ENCODE results near the gene ALDH4A1. TPM values are rescaled to one million over a fixed set of nuclear protein-coding genes. Genes with fewer than 3 reads are reported as not detected.

The ALDH4A1 gene
- total RNA-seq, 1 experiment from 2014 or later = 26.1 TPM

DNA sequence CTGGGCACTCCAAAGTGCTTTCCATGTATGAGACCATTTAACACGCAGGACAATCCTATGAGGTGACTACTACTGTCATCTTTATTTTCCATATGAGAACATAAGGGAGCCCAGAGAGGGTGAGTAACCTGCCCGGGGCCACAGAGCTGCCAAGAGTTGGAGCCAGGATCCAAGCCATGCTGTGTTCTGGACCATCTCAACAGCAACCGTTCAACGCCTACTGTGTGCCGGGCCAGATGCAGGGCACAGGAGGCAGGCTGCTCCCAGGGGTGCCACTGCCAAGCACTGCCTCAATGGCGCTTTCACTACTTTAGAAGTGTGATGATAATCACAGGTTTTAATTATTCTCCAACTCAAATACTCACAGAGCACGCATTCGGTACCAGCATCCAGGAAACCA, 3.8 kb downstream of the ALDH4A1 start:
- no CpG with 5 or more reads among the region's 8 CpGs for WGBS (ENCODE audit: extremely low coverage, insufficient read length, low lambda C conversion rate)
- Mint-ChIP-seq H3K36me3 (ENCODE audit: insufficient read depth in 1 of 3, low read depth in 3 of 3) (peaks cover 0 to 5% (median 0%) of the 10 kb centered on the region in 3 experiments; a peak in 3 of 7 replicates), H3K27ac (no peak overlapping the region), H3K27me3 (ENCODE audit: low read depth) (no peaks in the 10 kb centered on the region; the same call in 1 of the 2 replicates), H3K4me3 (no peak overlapping the region), H3K9me3 (no peaks in the 10 kb centered on the region), H3K4me1 (peaks cover 12 to 15% of the 10 kb centered on the region in 2 experiments)
- Histone ChIP-seq H3T11ph (ENCODE audit: low read length) (no peak overlapping the region), H2BK12ac (ENCODE audit: insufficient read length, low read depth, low read length) (no peak overlapping the region), H3K27ac (ENCODE audit: insufficient read length, low read depth, low read length) (no peak overlapping the region), H2AFZ (ENCODE audit: low read length) (no peak overlapping the region), H3K79me2 (ENCODE audit: insufficient read depth, low read length) (no peaks in the 10 kb centered on the region), H3K4me2 (ENCODE audit: insufficient read depth, insufficient read length, low read length) (no peak overlapping the region), H4K8ac (replicated peaks; ENCODE audit: insufficient read length, low read depth, low read length) (no peak overlapping the region), H3K9ac (ENCODE audit: extremely low read depth, insufficient read length, low read length) (no peak overlapping the region), H3K9me3 (ENCODE audit: control insufficient read depth, low read depth, low read length) (no peaks in the 10 kb centered on the region), H2BK120ac (ENCODE audit: low read depth, low read length, poor library complexity, severe bottlenecking) (no peak overlapping the region), H4K5ac (ENCODE audit: insufficient read length, low read depth, low read length) (no peak overlapping the region), H3K23ac (ENCODE audit: insufficient read length, low read depth, low read length) (no peak overlapping the region), H3K27me3 (ENCODE audit: insufficient read depth, low read length) (no peaks in the 10 kb centered on the region), H3K56ac (ENCODE audit: insufficient read length, low read depth, low read length) (no peak overlapping the region), H3K18ac (ENCODE audit: insufficient read length, low read depth, low read length) (no peak overlapping the region), H4K20me1 (ENCODE audit: control insufficient read depth, insufficient read depth, insufficient read length) (no peaks in the 10 kb centered on the region), H4K91ac (ENCODE audit: insufficient read length, low read depth, low read length) (no peak overlapping the region), H2AK5ac (ENCODE audit: insufficient read length, low read length) (no peak overlapping the region), H3K23me2 (ENCODE audit: insufficient read length, low read depth, low read length, poor library complexity, severe bottlenecking) (peaks cover 4% of the 10 kb centered on the region), H2BK15ac (ENCODE audit: low read depth, low read length) (no peak overlapping the region), H2BK5ac (ENCODE audit: insufficient read length, low read length) (no peak overlapping the region), H3K14ac (ENCODE audit: insufficient read depth, low read length) (no peak overlapping the region), H3K4me1 (ENCODE audit: insufficient read depth, low read length) (no peaks in the 10 kb centered on the region), H3K79me1 (ENCODE audit: insufficient read depth, low read depth, low read length, poor library complexity, severe bottlenecking) (no peaks in the 10 kb centered on the region), H2BK20ac (ENCODE audit: low read depth, low read length, poor library complexity, severe bottlenecking) (no peak overlapping the region), H3K4ac (ENCODE audit: low read depth, low read length) (no peak overlapping the region)
- no peak for DNase-seq
- TF ChIP-seq, protein P1, sequence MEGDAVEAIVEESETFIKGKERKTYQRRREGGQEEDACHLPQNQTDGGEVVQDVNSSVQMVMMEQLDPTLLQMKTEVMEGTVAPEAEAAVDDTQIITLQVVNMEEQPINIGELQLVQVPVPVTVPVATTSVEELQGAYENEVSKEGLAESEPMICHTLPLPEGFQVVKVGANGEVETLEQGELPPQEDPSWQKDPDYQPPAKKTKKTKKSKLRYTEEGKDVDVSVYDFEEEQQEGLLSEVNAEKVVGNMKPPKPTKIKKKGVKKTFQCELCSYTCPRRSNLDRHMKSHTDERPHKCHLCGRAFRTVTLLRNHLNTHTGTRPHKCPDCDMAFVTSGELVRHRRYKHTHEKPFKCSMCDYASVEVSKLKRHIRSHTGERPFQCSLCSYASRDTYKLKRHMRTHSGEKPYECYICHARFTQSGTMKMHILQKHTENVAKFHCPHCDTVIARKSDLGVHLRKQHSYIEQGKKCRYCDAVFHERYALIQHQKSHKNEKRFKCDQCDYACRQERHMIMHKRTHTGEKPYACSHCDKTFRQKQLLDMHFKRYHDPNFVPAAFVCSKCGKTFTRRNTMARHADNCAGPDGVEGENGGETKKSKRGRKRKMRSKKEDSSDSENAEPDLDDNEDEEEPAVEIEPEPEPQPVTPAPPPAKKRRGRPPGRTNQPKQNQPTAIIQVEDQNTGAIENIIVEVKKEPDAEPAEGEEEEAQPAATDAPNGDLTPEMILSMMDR (conservative IDR thresholded peaks at IDR 0.05) = no peak
